Nephron (organoid): ENCODE measurements around the gene MDK.
"Not testable (repeated sequence)": the region's sequence is repeated elsewhere in the genome, so short reads cannot be mapped to it uniquely, and the experiment has no call there.

Experiments used
- H3K27ac Mint-ChIP-seq, 3 experiments: 2 replicates each; pipeline ENCODE4 v1.8.0; 2020; ENCODE audit warnings: mixed read lengths in 3 of 3, mild to moderate bottlenecking in 2 of 3, moderate library complexity in 1 of 3
- H3K27me3 Mint-ChIP-seq: 2 replicates; pipeline ENCODE4 v1.8.0; 2021; ENCODE audit warnings: low read depth, mild to moderate bottlenecking, moderate library complexity, mixed read lengths
- H3K36me3 Mint-ChIP-seq: 2 replicates; pipeline ENCODE4 v1.8.0; 2020; ENCODE audit warnings: low read depth, mixed read lengths
- H3K4me1 Mint-ChIP-seq: 2 replicates; pipeline ENCODE4 v1.8.0; 2020; ENCODE audit warnings: mixed read lengths
- H3K4me3 Mint-ChIP-seq, 3 experiments: 2 replicates each; pipeline ENCODE4 v1.8.0; 2020; ENCODE audit warnings: mild to moderate bottlenecking in 3 of 3, mixed read lengths in 3 of 3, moderate library complexity in 2 of 3
- H3K9me3 Mint-ChIP-seq: 2 replicates; pipeline ENCODE4 v1.8.0; 2020; ENCODE audit warnings: mixed read lengths
- TF ChIP-seq, protein P1 (sequence below), 3 experiments: fragments of 200-600 bp; sonication (generic); IDR thresholded peaks; one replicate each; pipeline ENCODE4 v1.5.0; 2021; ENCODE audit warnings: antibody characterized with exemption in 3 of 3; ENCODE audit not compliant: unreplicated experiment in 3 of 3

MDK gene

GRCh38 chr11:46377831-46378230, 3.6 kb upstream of the MDK start:
- Mint-ChIP-seq H3K4me3 (no peak overlapping the region), H3K36me3 (peaks cover 14% of the 10 kb centered on the region), H3K27ac (no peak overlapping the region), H3K4me1 (no peaks in the 10 kb centered on the region), H3K9me3 (no peaks in the 10 kb centered on the region), H3K27me3 (no peaks in the 10 kb centered on the region)
- TF ChIP-seq, protein P1, sequence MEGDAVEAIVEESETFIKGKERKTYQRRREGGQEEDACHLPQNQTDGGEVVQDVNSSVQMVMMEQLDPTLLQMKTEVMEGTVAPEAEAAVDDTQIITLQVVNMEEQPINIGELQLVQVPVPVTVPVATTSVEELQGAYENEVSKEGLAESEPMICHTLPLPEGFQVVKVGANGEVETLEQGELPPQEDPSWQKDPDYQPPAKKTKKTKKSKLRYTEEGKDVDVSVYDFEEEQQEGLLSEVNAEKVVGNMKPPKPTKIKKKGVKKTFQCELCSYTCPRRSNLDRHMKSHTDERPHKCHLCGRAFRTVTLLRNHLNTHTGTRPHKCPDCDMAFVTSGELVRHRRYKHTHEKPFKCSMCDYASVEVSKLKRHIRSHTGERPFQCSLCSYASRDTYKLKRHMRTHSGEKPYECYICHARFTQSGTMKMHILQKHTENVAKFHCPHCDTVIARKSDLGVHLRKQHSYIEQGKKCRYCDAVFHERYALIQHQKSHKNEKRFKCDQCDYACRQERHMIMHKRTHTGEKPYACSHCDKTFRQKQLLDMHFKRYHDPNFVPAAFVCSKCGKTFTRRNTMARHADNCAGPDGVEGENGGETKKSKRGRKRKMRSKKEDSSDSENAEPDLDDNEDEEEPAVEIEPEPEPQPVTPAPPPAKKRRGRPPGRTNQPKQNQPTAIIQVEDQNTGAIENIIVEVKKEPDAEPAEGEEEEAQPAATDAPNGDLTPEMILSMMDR (IDR thresholded peaks at IDR 0.05; ENCODE audit: unreplicated experiment in 3 of 3): no peak

- Mint-ChIP-seq H3K27ac (peak overlapping the region in 1 of 3 experiments; percentile 91), H3K4me1 (no peaks in the 10 kb centered on the region)
These were observed 3.2 kb upstream of the MDK start for GRCh38 chr11:46378296-46378695.

GRCh38 chr11:46378811-46379481, 2.5 kb upstream of the MDK start:
- Mint-ChIP-seq H3K4me1 (no peaks in the 10 kb centered on the region), H3K36me3 (peaks cover 21% of the 10 kb centered on the region), H3K9me3 (no peaks in the 10 kb centered on the region), H3K27me3 (no peaks in the 10 kb centered on the region), H3K4me3 (peak overlapping the region; percentile 77 to 82 (median 80)), H3K27ac (peak overlapping the region in 2 of 3 experiments; percentile 76 to 91)
- TF ChIP-seq, protein P1 (IDR thresholded peaks at IDR 0.05; ENCODE audit: unreplicated experiment in 3 of 3): no peak

More at GRCh38 chr11:46378296-46378695, 3.2 kb upstream of the MDK start:
- TF ChIP-seq, protein P1 (IDR thresholded peaks at IDR 0.05; ENCODE audit: unreplicated experiment in 3 of 3): no peak
- Mint-ChIP-seq H3K4me3 (no peak overlapping the region), H3K36me3 (peaks cover 15% of the 10 kb centered on the region), H3K27me3 (no peaks in the 10 kb centered on the region), H3K9me3 (no peaks in the 10 kb centered on the region)

DNA sequence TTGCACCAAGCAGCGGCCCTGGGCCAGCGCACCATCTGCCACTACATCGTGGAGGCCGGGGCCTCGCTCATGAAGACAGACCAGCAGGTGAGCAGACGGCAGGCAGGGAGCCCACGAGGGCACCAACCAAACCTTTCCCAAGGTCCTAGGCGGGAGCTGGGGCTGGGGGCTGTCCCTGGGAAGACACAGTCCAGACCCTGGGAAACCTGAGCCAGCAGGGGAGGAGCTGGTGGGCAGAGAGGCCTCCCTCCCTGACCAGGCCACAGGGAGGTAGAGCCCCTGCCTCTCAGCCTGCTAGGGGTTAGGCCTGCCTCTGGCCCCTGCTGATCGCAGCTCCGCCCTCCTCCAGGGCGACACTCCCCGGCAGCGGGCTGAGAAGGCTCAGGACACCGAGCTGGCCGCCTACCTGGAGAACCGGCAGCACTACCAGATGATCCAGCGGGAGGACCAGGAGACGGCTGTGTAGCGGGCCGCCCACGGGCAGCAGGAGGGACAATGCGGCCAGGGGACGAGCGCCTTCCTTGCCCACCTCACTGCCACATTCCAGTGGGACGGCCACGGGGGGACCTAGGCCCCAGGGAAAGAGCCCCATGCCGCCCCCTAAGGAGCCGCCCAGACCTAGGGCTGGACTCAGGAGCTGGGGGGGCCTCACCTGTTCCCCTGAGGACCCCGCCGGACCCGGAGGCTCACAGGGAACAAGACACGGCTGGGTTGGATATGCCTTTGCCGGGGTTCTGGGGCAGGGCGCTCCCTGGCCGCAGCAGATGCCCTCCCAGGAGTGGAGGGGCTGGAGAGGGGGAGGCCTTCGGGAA, 1.8 kb upstream of the MDK start:
- Mint-ChIP-seq H3K27ac (peak overlapping the region; percentile 55 to 91 (median 76)), H3K36me3 (peaks cover 23% of the 10 kb centered on the region), H3K4me3 (peak overlapping the region; percentile 77 to 82 (median 80))
- H3K9me3 Mint-ChIP-seq, H3K27me3 Mint-ChIP-seq, H3K4me1 Mint-ChIP-seq: not testable (repeated sequence)

DNA sequence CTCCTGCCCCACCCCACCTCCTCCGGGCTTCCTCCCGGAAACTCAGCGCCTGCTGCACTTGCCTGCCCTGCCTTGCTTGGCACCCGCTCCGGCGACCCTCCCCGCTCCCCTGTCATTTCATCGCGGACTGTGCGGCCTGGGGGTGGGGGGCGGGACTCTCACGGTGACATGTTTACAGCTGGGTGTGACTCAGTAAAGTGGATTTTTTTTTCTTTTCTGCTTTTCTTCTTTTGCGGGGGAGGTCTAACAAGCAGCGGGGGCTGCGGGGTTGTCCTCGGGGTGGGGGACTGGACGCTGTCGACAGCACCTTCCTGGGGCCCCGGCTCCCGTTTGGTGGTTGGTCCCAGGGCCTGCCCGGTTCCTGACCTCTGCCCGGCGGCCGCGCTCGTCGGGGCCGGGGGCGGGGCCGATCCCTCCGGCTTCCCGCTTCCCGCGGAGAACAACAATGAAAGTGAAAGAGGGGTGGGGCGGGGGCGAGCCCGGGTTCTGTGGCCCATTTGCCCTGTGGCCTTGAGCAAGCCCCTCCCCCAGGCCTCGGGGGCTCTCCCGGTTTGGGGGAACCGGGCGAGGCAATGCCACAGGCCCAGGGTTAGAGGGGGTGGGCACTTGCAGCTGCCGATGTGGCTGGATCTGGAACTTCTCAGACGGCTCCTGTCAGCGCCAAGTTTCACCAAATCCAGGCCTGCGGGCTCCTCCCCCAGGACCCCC, 975 bp upstream of the MDK start:
- Mint-ChIP-seq H3K9me3 (no peaks in the 10 kb centered on the region), H3K27me3 (peaks cover under 1% of the 10 kb centered on the region), H3K4me1 (no peaks in the 10 kb centered on the region), H3K36me3 (peaks cover 22% of the 10 kb centered on the region), H3K27ac (peak overlapping the region; percentile 48 to 87 (median 70)), H3K4me3 (peak overlapping the region; percentile 78 to 86 (median 84))
- TF ChIP-seq, protein P1 (IDR thresholded peaks at IDR 0.05; ENCODE audit: unreplicated experiment in 3 of 3): no peak
